Endodermal cell (in vitro differentiated cells): Measurements from ENCODE around the gene STX3. TPM values are rescaled to one million over a fixed set of nuclear protein-coding genes. Genes with fewer than 3 reads are reported as not detected.
A peak's percentile ranks its signal among the peaks of the same experiment; 100 is the strongest.

ENCODE experiments used
- DNase-seq: peaks from one replicate; pipeline ENCODE4 v3.0.0-alpha.2; 2017
- H3K27ac ChIP-seq: 2 replicates; pipeline ENCODE4 v1.5.1; 2013; ENCODE audit warnings: mild to moderate bottlenecking, low read depth, low read length, moderate library complexity
- H3K27me3 ChIP-seq: 2 replicates; pipeline ENCODE4 v1.6.1; 2013; ENCODE audit warnings: mild to moderate bottlenecking, low read length, moderate library complexity; ENCODE audit not compliant: insufficient read depth, control insufficient read depth, poor library complexity, severe bottlenecking
- H3K36me3 ChIP-seq: 2 replicates; pipeline ENCODE4 v1.7.0; 2013; ENCODE audit warnings: mild to moderate bottlenecking, low read length, moderate library complexity; ENCODE audit not compliant: control insufficient read depth, insufficient read depth
- H3K4me1 ChIP-seq: one replicate; pipeline ENCODE4 v1.7.0; 2013; ENCODE audit warnings: low read length; ENCODE audit not compliant: control insufficient read depth, insufficient read depth
- H3K4me3 ChIP-seq: 2 replicates; pipeline ENCODE4 v1.5.1; 2013; ENCODE audit warnings: mild to moderate bottlenecking, low read length, moderate library complexity
- H3K9ac ChIP-seq: 2 replicates; pipeline ENCODE4 v1.6.1; 2013; ENCODE audit warnings: mild to moderate bottlenecking, low read length, moderate library complexity; ENCODE audit not compliant: poor library complexity, severe bottlenecking; ENCODE audit errors: extremely low read depth
- H3K9me3 ChIP-seq: 2 replicates; pipeline ENCODE4 v1.6.1; 2013; ENCODE audit warnings: mild to moderate bottlenecking, low read length, moderate library complexity; ENCODE audit not compliant: control insufficient read depth
- H3K27ac Mint-ChIP-seq: 2 replicates; pipeline ENCODE4 v1.8.0; 2020; ENCODE audit warnings: mixed read lengths
- H3K27me3 Mint-ChIP-seq: 2 replicates; pipeline ENCODE4 v1.8.0; 2021; ENCODE audit warnings: mild to moderate bottlenecking, mixed read lengths; ENCODE audit not compliant: insufficient read depth
- H3K36me3 Mint-ChIP-seq: 2 replicates; pipeline ENCODE4 v1.8.0; 2020; ENCODE audit warnings: low read depth, mixed read lengths
- H3K4me1 Mint-ChIP-seq: 2 replicates; pipeline ENCODE4 v1.8.0; 2020; ENCODE audit warnings: mixed read lengths
- H3K4me3 Mint-ChIP-seq: 2 replicates; pipeline ENCODE4 v1.8.0; 2020; ENCODE audit warnings: mild to moderate bottlenecking, moderate library complexity, mixed read lengths
- H3K9me3 Mint-ChIP-seq: 2 replicates; pipeline ENCODE4 v1.8.0; 2020; ENCODE audit warnings: mild to moderate bottlenecking, mixed read lengths
- CTCF ChIP-seq: fragments of 200-600 bp; sonication (generic); conservative IDR thresholded peaks from 2 replicates; pipeline ENCODE4 v1.5.0; 2021; ENCODE audit warnings: antibody characterized with exemption, mild to moderate bottlenecking
- WGBS, 2 experiments: methylation state at CpG; one replicate each; pipeline versions ENCODE4 v1.1.5 to v1.1.7; 2013; ENCODE audit warnings: missing lambda C conversion rate in 2 of 2, mixed read lengths in 1 of 2; ENCODE audit not compliant: insufficient coverage in 1 of 2, insufficient read length in 1 of 2; 5-methylcytosine and 5-hydroxymethylcytosine counted together
- total RNA-seq, 2 donors: library from RNA; stranded (reverse); fragmentation: NEBNext Ultra II Directional in 1 of 2; extraction: Animal tissue kit (Norgen Biotek cat#: 25700) in 1 of 2; gene quantifications; 2 replicates in 1 of 2; 3 replicates in 1 of 2; pipeline ENCODE4 v1.2.1, GENCODE V29; 2021

Gene STX3
- total RNA-seq, 2 donors from 2014 or later: 119 to 160 TPM

- H3K36me3 ChIP-seq: peaks cover 22% of the 10 kb centered on the region
- Mint-ChIP-seq H3K4me1 (peaks cover 31% of the 10 kb centered on the region), H3K27ac (no peak overlapping the region), H3K27me3 (no peaks in the 10 kb centered on the region), H3K9me3 (no peaks in the 10 kb centered on the region), H3K4me3 (no peak overlapping the region), H3K36me3 (peaks cover 23% of the 10 kb centered on the region)
- 90 to 100% methylated on average over 1 to 4 of the region's 4 CpGs for WGBS, 2 experiments
- no peaks in the 10 kb centered on the region for H3K27me3 ChIP-seq
- H3K4me1 ChIP-seq: peaks cover 11% of the 10 kb centered on the region
- TF ChIP-seq CTCF: no peak
- H3K9ac ChIP-seq: no peak overlapping the region
- no peak for DNase-seq
- no peak overlapping the region for H3K27ac ChIP-seq
- H3K4me3 ChIP-seq: no peak overlapping the region
- no peaks in the 10 kb centered on the region for H3K9me3 ChIP-seq
Measured at GRCh38 chr11:59765068-59765735, 10.0 kb downstream of the STX3 start.

DNA sequence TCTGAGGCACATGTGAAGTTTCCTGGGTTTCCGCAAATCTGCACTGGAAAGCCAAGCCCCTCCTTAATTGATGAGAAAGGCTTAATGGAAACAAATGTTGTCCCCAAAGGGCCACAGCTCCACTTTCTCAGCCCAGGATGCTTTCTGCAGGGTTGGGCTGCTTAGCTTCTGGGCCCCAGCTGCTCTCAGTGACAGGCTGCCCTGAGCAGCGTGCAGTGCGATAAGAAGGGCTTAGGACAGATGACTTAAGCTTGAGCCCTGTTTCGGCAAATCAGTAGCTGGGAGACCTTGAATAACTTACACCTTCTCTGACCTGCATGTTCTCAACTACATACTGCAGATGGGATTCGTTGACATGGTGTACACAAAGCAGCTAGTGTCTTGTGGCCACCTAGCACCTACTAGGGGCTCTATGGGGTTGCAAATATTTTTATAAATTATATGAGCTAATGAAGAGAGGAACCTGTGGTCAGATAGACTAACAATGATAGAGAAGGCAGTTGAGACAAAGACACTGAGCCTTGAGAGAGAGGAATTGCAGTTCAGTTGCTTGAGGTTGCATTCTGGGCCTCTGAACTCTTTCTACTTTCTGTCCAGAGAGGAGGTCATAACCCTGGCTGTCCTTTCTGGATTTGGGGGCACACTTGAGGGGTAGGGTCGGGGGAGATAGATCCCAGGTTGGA lies 11.5 kb downstream of the STX3 start:
- H3K27me3 ChIP-seq: no peaks in the 10 kb centered on the region
- H3K27ac ChIP-seq: no peak overlapping the region
- no peaks in the 10 kb centered on the region for H3K9me3 Mint-ChIP-seq
- DNase-seq: no peak
- no peaks in the 10 kb centered on the region for H3K27me3 Mint-ChIP-seq
- peaks cover 36% of the 10 kb centered on the region for H3K4me1 Mint-ChIP-seq
- H3K4me3 Mint-ChIP-seq: no peak overlapping the region
- no peak for TF ChIP-seq CTCF
- WGBS, 2 experiments: 86 to 94% methylated on average over 4 to 6 of the region's 6 CpGs
- H3K4me1 ChIP-seq: peaks cover 11% of the 10 kb centered on the region
- peaks cover 11% of the 10 kb centered on the region for H3K36me3 ChIP-seq
- H3K27ac Mint-ChIP-seq: peak overlapping the region; percentile 14
- peaks cover 16% of the 10 kb centered on the region for H3K36me3 Mint-ChIP-seq
- no peaks in the 10 kb centered on the region for H3K9me3 ChIP-seq
- no peak overlapping the region for H3K4me3 ChIP-seq
- H3K9ac ChIP-seq: no peak overlapping the region

GRCh38 chr11:59767225-59767611 lies 12.0 kb downstream of the STX3 start:
- Histone ChIP-seq H3K27me3 (no peaks in the 10 kb centered on the region), H3K4me3 (no peak overlapping the region), H3K4me1 (peaks cover 14% of the 10 kb centered on the region), H3K9ac (no peak overlapping the region), H3K9me3 (no peaks in the 10 kb centered on the region), H3K36me3 (peaks cover 9% of the 10 kb centered on the region), H3K27ac (no peak overlapping the region)
- Mint-ChIP-seq H3K4me1 (peaks cover 41% of the 10 kb centered on the region), H3K9me3 (no peaks in the 10 kb centered on the region), H3K27ac (peak overlapping the region; percentile 14), H3K27me3 (no peaks in the 10 kb centered on the region), H3K36me3 (peaks cover 12% of the 10 kb centered on the region), H3K4me3 (no peak overlapping the region)
- DNase-seq: no peak
- WGBS, 2 experiments: 83% methylated on average over 1 of the region's 1 CpG; no CpG with 5 or more reads in 1 of the 2 experiments
- TF ChIP-seq CTCF: no peak
